Measurements from ENCODE around the gene SP5.

- TF ChIP-seq POLR2A (IDR thresholded peaks at IDR 0.05) (no peak), CTCF (IDR thresholded peaks at IDR 0.05) (no peak)
Observed at GRCh38 chr2:170711196-170711773, 3.9 kb upstream of the SP5 start.

Data from esophagus squamous epithelium (tissue), 4 donors.